Mesenchymal stem cell (in vitro differentiated cells and primary cell): ENCODE results near the gene YWHAG.
"Not testable (repeated sequence)": the region's sequence is repeated elsewhere in the genome, so short reads cannot be mapped to it uniquely, and the experiment has no call there.

Experiments
- DNase-seq: peaks from one replicate; pipeline ENCODE4 v3.0.0-alpha.2; 2013
- H2AFZ ChIP-seq: one replicate; pipeline ENCODE4 v1.6.1; 2013; ENCODE audit warnings: low read depth, mild to moderate bottlenecking, control low read depth, inconsistent platforms, low read length, moderate library complexity
- H2AK5ac ChIP-seq: 2 replicates; pipeline ENCODE4 v1.6.1; 2013; ENCODE audit warnings: low read length, moderate library complexity, mild to moderate bottlenecking, inconsistent platforms; ENCODE audit not compliant: severe bottlenecking
- H2BK120ac ChIP-seq: one replicate; pipeline ENCODE4 v1.6.1; 2013; ENCODE audit warnings: low read depth, mild to moderate bottlenecking, inconsistent platforms, low read length, moderate library complexity
- H2BK12ac ChIP-seq, 2 experiments: one replicate each; pipeline ENCODE4 v1.6.1; 2013; ENCODE audit warnings: inconsistent platforms in 2 of 2, low read length in 2 of 2, mild to moderate bottlenecking in 2 of 2, moderate library complexity in 2 of 2, control low read depth in 1 of 2
- H2BK15ac ChIP-seq: one replicate; pipeline ENCODE4 v1.6.1; 2013; ENCODE audit warnings: mild to moderate bottlenecking, low read depth, inconsistent platforms; ENCODE audit not compliant: poor library complexity, severe bottlenecking
- H2BK5ac ChIP-seq: 2 replicates; pipeline ENCODE4 v1.6.1; 2013; ENCODE audit warnings: low read depth, mild to moderate bottlenecking, low read length, control low read depth, inconsistent platforms; ENCODE audit not compliant: poor library complexity, severe bottlenecking
- H3K14ac ChIP-seq, 2 experiments: one replicate each; pipeline ENCODE4 v1.6.1; 2013; ENCODE audit warnings: inconsistent platforms in 2 of 2, low read length in 2 of 2, control low read depth in 1 of 2, mild to moderate bottlenecking in 1 of 2, moderate library complexity in 1 of 2
- H3K18ac ChIP-seq, 2 experiments: one replicate each; pipeline ENCODE4 v1.6.1; 2013; ENCODE audit warnings: inconsistent platforms in 2 of 2, low read length in 2 of 2, control low read depth in 1 of 2, low read depth in 1 of 2, mild to moderate bottlenecking in 1 of 2
- H3K23ac ChIP-seq, 2 experiments: one replicate each; pipeline ENCODE4 v1.6.1; 2013; ENCODE audit warnings: inconsistent platforms in 2 of 2, low read length in 2 of 2, mild to moderate bottlenecking in 2 of 2, moderate library complexity in 2 of 2, control low read depth in 1 of 2
- H3K27ac ChIP-seq: 2 replicates; pipeline ENCODE4 v1.5.1; 2013; ENCODE audit warnings: mild to moderate bottlenecking, moderate library complexity, low read length, control low read depth, inconsistent platforms; ENCODE audit not compliant: poor library complexity, severe bottlenecking
- H3K27me3 ChIP-seq, 2 experiments: 2 replicates each; pipeline versions ENCODE4 v1.6.1 to v1.7.0; 2013; ENCODE audit warnings: low read length in 2 of 2, mild to moderate bottlenecking in 2 of 2, moderate library complexity in 2 of 2, control low read depth in 1 of 2, inconsistent platforms in 1 of 2; ENCODE audit not compliant: control insufficient read depth in 1 of 2, insufficient read depth in 1 of 2
- H3K36me3 ChIP-seq, 2 experiments: 2 replicates each; pipeline versions ENCODE4 v1.6.1 to v1.7.0; 2013; ENCODE audit warnings: low read length in 2 of 2, control low read depth in 1 of 2, inconsistent platforms in 1 of 2, low read depth in 1 of 2, mild to moderate bottlenecking in 1 of 2; ENCODE audit not compliant: insufficient read depth in 2 of 2, control insufficient read depth in 1 of 2
- H3K4ac ChIP-seq, 2 experiments: one replicate each; pipeline ENCODE4 v1.6.1; 2013; ENCODE audit warnings: inconsistent platforms in 2 of 2, low read length in 2 of 2, mild to moderate bottlenecking in 2 of 2, moderate library complexity in 2 of 2, control low read depth in 1 of 2, low read depth in 1 of 2
- H3K4me1 ChIP-seq: 2 replicates; pipeline ENCODE4 v1.6.1; 2013; ENCODE audit warnings: low read depth, low read length, control low read depth; ENCODE audit not compliant: control insufficient read depth, insufficient read depth
- H3K4me2 ChIP-seq: 2 replicates; pipeline ENCODE4 v1.6.1; 2013; ENCODE audit warnings: low read length, mild to moderate bottlenecking, inconsistent platforms; ENCODE audit not compliant: poor library complexity, severe bottlenecking
- H3K4me3 ChIP-seq, 2 experiments: 2 replicates each; pipeline versions ENCODE4 v1.5.1 to v1.7.0; 2013; ENCODE audit warnings: low read length in 2 of 2, mild to moderate bottlenecking in 2 of 2, control low read depth in 1 of 2, low read depth in 1 of 2; ENCODE audit not compliant: insufficient read depth in 1 of 2
- H3K79me1 ChIP-seq: replicated peaks from 2 replicates; pipeline ENCODE4 v1.6.1; 2013; ENCODE audit warnings: mild to moderate bottlenecking, control low read depth, low read length, inconsistent platforms; ENCODE audit not compliant: poor library complexity, severe bottlenecking
- H3K9ac ChIP-seq: 2 replicates; pipeline ENCODE4 v1.7.0; 2013; ENCODE audit warnings: mild to moderate bottlenecking, low read length, moderate library complexity
- H3K9me3 ChIP-seq: 2 replicates; pipeline ENCODE4 v1.7.0; 2013; ENCODE audit warnings: mild to moderate bottlenecking, low read length; ENCODE audit not compliant: control insufficient read depth
- H4K8ac ChIP-seq: one replicate; pipeline ENCODE4 v1.6.1; 2013; ENCODE audit warnings: inconsistent platforms, mild to moderate bottlenecking, low read length, moderate library complexity
- H4K91ac ChIP-seq: one replicate; pipeline ENCODE4 v1.6.1; 2013; ENCODE audit warnings: mild to moderate bottlenecking, low read length, inconsistent platforms
- WGBS: methylation state at CpG from one replicate; pipeline ENCODE4 v1.1.7; 2013; ENCODE audit warnings: mixed read lengths; 5-methylcytosine and 5-hydroxymethylcytosine counted together

The YWHAG gene

GRCh38 chr7:76403780-76404494 lies 45.1 kb upstream of the YWHAG start:
- Histone ChIP-seq H3K4ac (no peak overlapping the region), H2BK15ac (no peak overlapping the region), H4K91ac (no peak overlapping the region), H3K9me3 (no peaks in the 10 kb centered on the region), H3K9ac (no peak overlapping the region), H2AFZ (no peak overlapping the region), H2BK12ac (no peak overlapping the region), H2BK5ac (no peak overlapping the region), H4K8ac (no peak overlapping the region), H2BK120ac (no peak overlapping the region), H3K79me1 (no peaks in the 10 kb centered on the region), H3K4me3 (no peak overlapping the region), H3K18ac (no peak overlapping the region), H3K4me1 (no peaks in the 10 kb centered on the region), H3K27me3 (peaks cover 0 to 4% of the 10 kb centered on the region in 2 experiments), H3K14ac (no peak overlapping the region), H3K23ac (no peak overlapping the region), H3K4me2 (no peak overlapping the region), H2AK5ac (no peak overlapping the region), H3K36me3 (no peaks in the 10 kb centered on the region), H3K27ac (no peak overlapping the region)
- no peak for DNase-seq
- 90% methylated on average over 8 of the region's 10 CpGs for WGBS

GRCh38 chr7:76403097-76403496 lies 44.3 kb upstream of the YWHAG start:
- not testable (repeated sequence) for H3K79me1 ChIP-seq, H3K9me3 ChIP-seq, H3K4me1 ChIP-seq, H2AFZ ChIP-seq, H2BK15ac ChIP-seq, H3K4ac ChIP-seq, H4K8ac ChIP-seq, H3K27me3 ChIP-seq, H3K9ac ChIP-seq, H4K91ac ChIP-seq, H3K18ac ChIP-seq, H2BK5ac ChIP-seq, DNase-seq, H3K23ac ChIP-seq, H2BK120ac ChIP-seq, H2BK12ac ChIP-seq, H3K27ac ChIP-seq, H3K14ac ChIP-seq, H2AK5ac ChIP-seq, H3K36me3 ChIP-seq, H3K4me3 ChIP-seq, H3K4me2 ChIP-seq
- 81% methylated on average over 8 of the region's 8 CpGs for WGBS

- Histone ChIP-seq H3K4ac (no peak overlapping the region), H3K4me1 (peaks cover 5% of the 10 kb centered on the region), H4K91ac (peak overlapping the region; percentile 50), H3K14ac (no peak overlapping the region), H3K27ac (no peak overlapping the region), H3K18ac (no peak overlapping the region), H3K4me3 (no peak overlapping the region), H3K23ac (no peak overlapping the region), H2BK5ac (no peak overlapping the region), H2AFZ (no peak overlapping the region), H3K79me1 (no peaks in the 10 kb centered on the region), H3K4me2 (no peak overlapping the region), H3K36me3 (peaks cover 0 to 5% of the 10 kb centered on the region in 2 experiments), H3K27me3 (no peaks in the 10 kb centered on the region), H2BK15ac (no peak overlapping the region), H4K8ac (no peak overlapping the region), H2AK5ac (no peak overlapping the region), H2BK120ac (no peak overlapping the region), H3K9me3 (no peaks in the 10 kb centered on the region), H3K9ac (no peak overlapping the region), H2BK12ac (no peak overlapping the region)
- no peak for DNase-seq
- 94% methylated on average over 23 of the region's 23 CpGs for WGBS
Measured at GRCh38 chr7:76400248-76400647, 41.5 kb upstream of the YWHAG start.

- Histone ChIP-seq H2BK5ac (no peak overlapping the region), H3K14ac (peak overlapping the region in 1 of 2 experiments; percentile 78)
Measured at GRCh38 chr7:76397409-76398183, 38.8 kb upstream of the YWHAG start.

More at GRCh38 chr7:76397409-76398183, 38.8 kb upstream of the YWHAG start:
- H3K27ac ChIP-seq: no peak overlapping the region
- peak overlapping the region; percentile 20 to 79 for H3K4me3 ChIP-seq
- H3K23ac ChIP-seq: no peak overlapping the region
- no peak overlapping the region for H3K18ac ChIP-seq
- peaks cover 0 to 5% of the 10 kb centered on the region in 2 experiments for H3K36me3 ChIP-seq
- peak overlapping the region; percentile 73 for H3K9ac ChIP-seq
- no peak overlapping the region for H3K4ac ChIP-seq
- no peak for DNase-seq
- no peaks in the 10 kb centered on the region for H3K79me1 ChIP-seq
- WGBS: 65% methylated on average over 45 of the region's 45 CpGs
- H2AFZ ChIP-seq: no peak overlapping the region
- peak overlapping the region; percentile 61 for H4K8ac ChIP-seq
- no peak overlapping the region for H2BK12ac ChIP-seq
- peak overlapping the region; percentile 22 for H4K91ac ChIP-seq
- no peak overlapping the region for H2BK15ac ChIP-seq
- H3K4me2 ChIP-seq: no peak overlapping the region
- no peak overlapping the region for H2BK120ac ChIP-seq
- no peak overlapping the region for H2AK5ac ChIP-seq
- peaks cover 15% of the 10 kb centered on the region for H3K4me1 ChIP-seq
- H3K27me3 ChIP-seq: no peaks in the 10 kb centered on the region
- H3K9me3 ChIP-seq: no peaks in the 10 kb centered on the region
